K562 (cell line): ENCODE results near the gene MRPL27. TPM values are rescaled to one million over a fixed set of nuclear protein-coding genes. Genes with fewer than 3 reads are reported as not detected.
A peak's percentile ranks its signal among the peaks of the same experiment; 100 is the strongest.

Experiments used
- CBFA2T3 ChIP-seq: fragments of 450-650 bp; IDR thresholded peaks from 2 replicates; pipeline ENCODE4 v1.6.1; 2017
- ELF2 ChIP-seq: fragments of 250-450 bp; sonication (Bioruptor Pico); IDR thresholded peaks from 2 replicates; pipeline ENCODE4 v1.5.0; 2021; ENCODE audit warnings: mild to moderate bottlenecking
- ETV1 ChIP-seq: fragments of 450-650 bp; conservative IDR thresholded peaks from 2 replicates; pipeline ENCODE4 v1.6.1; 2016; ENCODE audit warnings: missing genetic modification characterization, control low read depth, low read depth, missing compliant biosample characterization
- FOXJ3 ChIP-seq: sonication (generic); formaldehyde crosslinking; IDR thresholded peaks from 2 replicates; pipeline ENCODE4 v1.4.0; 2020; ENCODE audit warnings: mild to moderate bottlenecking, missing genetic modification reagents
- HMG20B ChIP-seq: fragments of 250-450 bp; sonication (Bioruptor Pico); IDR thresholded peaks from 2 replicates; pipeline ENCODE4 v1.5.0; 2021; ENCODE audit warnings: mild to moderate bottlenecking
- L3MBTL2 ChIP-seq: fragments of 450-650 bp; IDR thresholded peaks from 2 replicates; pipeline ENCODE4 v1.6.1; 2016; ENCODE audit warnings: mild to moderate bottlenecking, moderate library complexity
- POLR3A ChIP-seq: IDR thresholded peaks from 2 replicates; pipeline ENCODE4 v1.6.1; 2011; ENCODE audit warnings: borderline replicate concordance, mild to moderate bottlenecking, moderate library complexity; ENCODE audit not compliant: insufficient read length, insufficient read depth; ENCODE audit errors: extremely low read depth
- RFX1 ChIP-seq: fragments of 450-650 bp; IDR thresholded peaks from 2 replicates; pipeline ENCODE4 v1.6.1; 2016; ENCODE audit warnings: mild to moderate bottlenecking, moderate library complexity
- SRSF3 ChIP-seq: fragments of 200-400 bp; formaldehyde crosslinking; IDR thresholded peaks from 2 replicates; pipeline ENCODE4 v1.6.1; 2016; ENCODE audit warnings: mild to moderate bottlenecking, low read length, moderate library complexity; ENCODE audit not compliant: insufficient read depth
- TAF9B ChIP-seq: fragments of 450-650 bp; IDR thresholded peaks from 2 replicates; pipeline ENCODE4 v1.6.1; 2018; ENCODE audit warnings: mild to moderate bottlenecking; ENCODE audit not compliant: partially characterized antibody
- polyA plus RNA-seq, 8 experiments: library from polyadenylated mRNA; depleted of rRNA in 4 of 8; stranded (reverse) in 5 of 8; unstranded in 3 of 8; fragments of >200 nt; fragmentation: Nextera tagmentation in 2 of 8; fragmentation: Illumina TruSeq in 1 of 8; extraction: Ambion mirVana in 2 of 8; extraction: Trizol in 1 of 8; gene quantifications; 2 replicates each; pipeline versions ENCODE4 v1.2.1 to v1.2.3, GENCODE V29; 2011 to 2014; ENCODE audit warnings: inconsistent platforms in 1 of 8, missing spikeins in 1 of 8
- total RNA-seq, 7 experiments: library from RNA; depleted of rRNA in 6 of 7; stranded (reverse); fragments of >200 nt in 6 of 7; fragmentation: Illumina TruSeq in 2 of 7; extraction: Trizol in 2 of 7; gene quantifications; 2 replicates each; pipeline versions ENCODE4 v1.2.1 to v1.2.3, GENCODE V29; 2011 to 2021; ENCODE audit warnings: low replicate concordance in 1 of 7
- TF ChIP-seq, protein P1 (sequence below): sonication (generic); formaldehyde crosslinking; IDR thresholded peaks from 2 replicates; pipeline ENCODE4 v1.8.1; 2023; ENCODE audit warnings: mild to moderate bottlenecking, missing genetic modification reagents
- TF ChIP-seq, protein P2 (sequence below), 2 experiments: fragments of 200-800 bp in 1 of 2; sonication (Bioruptor generic) in 1 of 2; sonication (generic) in 1 of 2; formaldehyde crosslinking in 1 of 2; IDR thresholded peaks in 1 of 2; conservative IDR thresholded peaks in 1 of 2; 2 replicates each; pipeline versions ENCODE4 v1.5.0 to v1.6.1; 2016 to 2020; ENCODE audit warnings: missing compliant biosample characterization in 1 of 2, missing genetic modification characterization in 1 of 2, missing genetic modification reagents in 1 of 2
- TF ChIP-seq, protein P3 (sequence below): IDR thresholded peaks from 3 replicates; pipeline ENCODE4 v1.6.1; 2011; ENCODE audit warnings: borderline replicate concordance, mild to moderate bottlenecking; ENCODE audit not compliant: insufficient read length, insufficient read depth
- TF ChIP-seq, protein P4 (sequence below): fragments of 250-450 bp; sonication (Bioruptor Pico); IDR thresholded peaks from 2 replicates; pipeline ENCODE4 v1.5.0; 2021
- TF ChIP-seq, protein P5 (sequence below): sonication (generic); formaldehyde crosslinking; IDR thresholded peaks from 2 replicates; pipeline ENCODE4 v1.8.0; 2022; ENCODE audit warnings: missing genetic modification reagents, mild to moderate bottlenecking, borderline replicate concordance
- TF ChIP-seq, protein P6 (sequence below): fragments of 450-650 bp; conservative IDR thresholded peaks from 2 replicates; pipeline ENCODE4 v1.6.1; 2016; ENCODE audit warnings: missing genetic modification characterization, low read depth, mild to moderate bottlenecking, control low read depth, missing compliant biosample characterization
- TF ChIP-seq, protein P7 (sequence below): IDR thresholded peaks from 2 replicates; pipeline ENCODE4 v1.6.1; 2011; ENCODE audit not compliant: insufficient read length; ENCODE audit errors: extremely low read depth

The MRPL27 gene
- total and polyA plus RNA-seq, 9 of the 15 experiments (the other 6 are each of a cell fraction or from before 2014, with no cell fraction given), result 96.3 to 401 (median 142) TPM

DNA sequence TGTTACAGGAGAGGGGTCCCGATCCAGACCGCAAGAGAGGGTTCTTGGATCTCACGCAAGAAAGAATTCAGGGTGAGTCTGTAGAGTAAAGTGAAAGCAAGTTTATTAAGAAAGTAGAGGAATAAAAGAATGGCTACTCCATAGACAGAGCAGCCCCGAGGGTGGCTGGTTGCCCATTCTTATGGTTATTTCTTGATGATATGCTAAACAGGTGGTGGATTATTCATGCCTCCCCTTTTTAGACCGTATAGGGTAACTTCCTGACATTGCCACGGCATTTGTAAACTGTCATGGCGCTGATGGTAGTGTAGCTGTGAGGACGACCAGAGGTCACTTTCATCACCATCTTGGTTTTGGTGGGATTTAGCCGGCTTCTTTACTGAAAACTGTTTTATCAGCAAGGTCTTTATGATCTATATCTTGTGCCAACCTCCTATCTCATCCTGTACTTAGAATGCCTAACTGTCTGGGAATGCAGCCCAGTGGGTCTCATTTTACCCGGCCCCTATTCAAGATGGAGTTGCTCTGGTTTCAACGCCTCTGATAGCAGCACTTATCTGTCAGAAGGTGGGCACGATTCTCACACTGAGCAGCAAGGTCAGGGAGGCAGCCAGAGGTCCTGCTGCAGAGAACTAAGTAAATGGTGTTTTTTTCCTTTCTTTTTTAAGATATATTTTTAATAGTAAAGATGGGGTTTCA is 53.5 kb downstream of the MRPL27 start (continued):
- TF ChIP-seq, protein P1, sequence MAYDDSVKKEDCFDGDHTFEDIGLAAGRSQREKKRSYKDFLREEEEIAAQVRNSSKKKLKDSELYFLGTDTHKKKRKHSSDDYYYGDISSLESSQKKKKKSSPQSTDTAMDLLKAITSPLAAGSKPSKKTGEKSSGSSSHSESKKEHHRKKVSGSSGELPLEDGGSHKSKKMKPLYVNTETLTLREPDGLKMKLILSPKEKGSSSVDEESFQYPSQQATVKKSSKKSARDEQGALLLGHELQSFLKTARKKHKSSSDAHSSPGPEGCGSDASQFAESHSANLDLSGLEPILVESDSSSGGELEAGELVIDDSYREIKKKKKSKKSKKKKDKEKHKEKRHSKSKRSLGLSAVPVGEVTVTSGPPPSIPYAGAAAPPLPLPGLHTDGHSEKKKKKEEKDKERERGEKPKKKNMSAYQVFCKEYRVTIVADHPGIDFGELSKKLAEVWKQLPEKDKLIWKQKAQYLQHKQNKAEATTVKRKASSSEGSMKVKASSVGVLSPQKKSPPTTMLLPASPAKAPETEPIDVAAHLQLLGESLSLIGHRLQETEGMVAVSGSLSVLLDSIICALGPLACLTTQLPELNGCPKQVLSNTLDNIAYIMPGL (CRISPR knock-in tag), result no peak
- TF ChIP-seq TAF9B, result no peak
- TF ChIP-seq SRSF3, result no peak
- no peak for TF ChIP-seq HMG20B
- TF ChIP-seq, protein P2, sequence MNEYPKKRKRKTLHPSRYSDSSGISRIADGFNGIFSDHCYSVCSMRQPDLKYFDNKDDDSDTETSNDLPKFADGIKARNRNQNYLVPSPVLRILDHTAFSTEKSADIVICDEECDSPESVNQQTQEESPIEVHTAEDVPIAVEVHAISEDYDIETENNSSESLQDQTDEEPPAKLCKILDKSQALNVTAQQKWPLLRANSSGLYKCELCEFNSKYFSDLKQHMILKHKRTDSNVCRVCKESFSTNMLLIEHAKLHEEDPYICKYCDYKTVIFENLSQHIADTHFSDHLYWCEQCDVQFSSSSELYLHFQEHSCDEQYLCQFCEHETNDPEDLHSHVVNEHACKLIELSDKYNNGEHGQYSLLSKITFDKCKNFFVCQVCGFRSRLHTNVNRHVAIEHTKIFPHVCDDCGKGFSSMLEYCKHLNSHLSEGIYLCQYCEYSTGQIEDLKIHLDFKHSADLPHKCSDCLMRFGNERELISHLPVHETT (CRISPR knock-in tag; conservative IDR thresholded peaks at IDR 0.05 in 1 of 2, IDR thresholded peaks at IDR 0.05 in 1 of 2), result peak in 1 of 2 experiments; percentile 85; a peak in 2 of 4 replicates
- TF ChIP-seq, protein P3, sequence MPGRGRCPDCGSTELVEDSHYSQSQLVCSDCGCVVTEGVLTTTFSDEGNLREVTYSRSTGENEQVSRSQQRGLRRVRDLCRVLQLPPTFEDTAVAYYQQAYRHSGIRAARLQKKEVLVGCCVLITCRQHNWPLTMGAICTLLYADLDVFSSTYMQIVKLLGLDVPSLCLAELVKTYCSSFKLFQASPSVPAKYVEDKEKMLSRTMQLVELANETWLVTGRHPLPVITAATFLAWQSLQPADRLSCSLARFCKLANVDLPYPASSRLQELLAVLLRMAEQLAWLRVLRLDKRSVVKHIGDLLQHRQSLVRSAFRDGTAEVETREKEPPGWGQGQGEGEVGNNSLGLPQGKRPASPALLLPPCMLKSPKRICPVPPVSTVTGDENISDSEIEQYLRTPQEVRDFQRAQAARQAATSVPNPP, result no peak
- no peak for TF ChIP-seq RFX1
- TF ChIP-seq ETV1, result peak; percentile 54
- TF ChIP-seq, protein P4, sequence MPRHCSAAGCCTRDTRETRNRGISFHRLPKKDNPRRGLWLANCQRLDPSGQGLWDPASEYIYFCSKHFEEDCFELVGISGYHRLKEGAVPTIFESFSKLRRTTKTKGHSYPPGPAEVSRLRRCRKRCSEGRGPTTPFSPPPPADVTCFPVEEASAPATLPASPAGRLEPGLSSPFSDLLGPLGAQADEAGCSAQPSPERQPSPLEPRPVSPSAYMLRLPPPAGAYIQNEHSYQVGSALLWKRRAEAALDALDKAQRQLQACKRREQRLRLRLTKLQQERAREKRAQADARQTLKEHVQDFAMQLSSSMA, result no peak
- no peak for TF ChIP-seq POLR3A
- TF ChIP-seq ELF2 (CRISPR knock-in tag), result no peak
- TF ChIP-seq, protein P5, sequence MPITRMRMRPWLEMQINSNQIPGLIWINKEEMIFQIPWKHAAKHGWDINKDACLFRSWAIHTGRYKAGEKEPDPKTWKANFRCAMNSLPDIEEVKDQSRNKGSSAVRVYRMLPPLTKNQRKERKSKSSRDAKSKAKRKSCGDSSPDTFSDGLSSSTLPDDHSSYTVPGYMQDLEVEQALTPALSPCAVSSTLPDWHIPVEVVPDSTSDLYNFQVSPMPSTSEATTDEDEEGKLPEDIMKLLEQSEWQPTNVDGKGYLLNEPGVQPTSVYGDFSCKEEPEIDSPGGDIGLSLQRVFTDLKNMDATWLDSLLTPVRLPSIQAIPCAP, result no peak
- TF ChIP-seq, protein P6, sequence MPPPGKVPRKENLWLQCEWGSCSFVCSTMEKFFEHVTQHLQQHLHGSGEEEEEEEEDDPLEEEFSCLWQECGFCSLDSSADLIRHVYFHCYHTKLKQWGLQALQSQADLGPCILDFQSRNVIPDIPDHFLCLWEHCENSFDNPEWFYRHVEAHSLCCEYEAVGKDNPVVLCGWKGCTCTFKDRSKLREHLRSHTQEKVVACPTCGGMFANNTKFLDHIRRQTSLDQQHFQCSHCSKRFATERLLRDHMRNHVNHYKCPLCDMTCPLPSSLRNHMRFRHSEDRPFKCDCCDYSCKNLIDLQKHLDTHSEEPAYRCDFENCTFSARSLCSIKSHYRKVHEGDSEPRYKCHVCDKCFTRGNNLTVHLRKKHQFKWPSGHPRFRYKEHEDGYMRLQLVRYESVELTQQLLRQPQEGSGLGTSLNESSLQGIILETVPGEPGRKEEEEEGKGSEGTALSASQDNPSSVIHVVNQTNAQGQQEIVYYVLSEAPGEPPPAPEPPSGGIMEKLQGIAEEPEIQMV (tag), result peak; percentile 78; the same call in 1 of the 2 replicates
- no peak for TF ChIP-seq CBFA2T3
- TF ChIP-seq, protein P7, sequence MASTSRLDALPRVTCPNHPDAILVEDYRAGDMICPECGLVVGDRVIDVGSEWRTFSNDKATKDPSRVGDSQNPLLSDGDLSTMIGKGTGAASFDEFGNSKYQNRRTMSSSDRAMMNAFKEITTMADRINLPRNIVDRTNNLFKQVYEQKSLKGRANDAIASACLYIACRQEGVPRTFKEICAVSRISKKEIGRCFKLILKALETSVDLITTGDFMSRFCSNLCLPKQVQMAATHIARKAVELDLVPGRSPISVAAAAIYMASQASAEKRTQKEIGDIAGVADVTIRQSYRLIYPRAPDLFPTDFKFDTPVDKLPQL, result no peak
- no peak for TF ChIP-seq L3MBTL2
- TF ChIP-seq FOXJ3 (CRISPR knock-in tag), result no peak
